SK-N-SH (cell line): ENCODE measurements around the gene LSS. TPM values are rescaled to one million over a fixed set of nuclear protein-coding genes. Genes with fewer than 3 reads are reported as not detected.

Experiments
- CTCF ChIA-PET: fragments of 300-600, 350-600 bp; formaldehyde crosslinking; extraction: SDS; loops from one replicate; lab custom pipeline; 2021; lab: Yijun Ruan, JAX
- POLR2A ChIA-PET: fragments of 350-600 bp; sonication (Branson Sonifier 250); formaldehyde crosslinking; extraction: SDS; loops from one replicate; lab custom pipeline; 2020; ENCODE audit warnings: antibody characterized with exemption, inconsistent platforms; lab: Yijun Ruan, JAX
- DNase-seq: peaks from one replicate; pipeline ENCODE4 v3.0.0; 2012
- H2AFZ ChIP-seq: fragments of 200-600 bp; sonication (generic); 2 replicates; pipeline ENCODE4 v1.8.1; 2016; ENCODE audit warnings: antibody characterized with exemption, mild to moderate bottlenecking, low read depth
- H3F3A ChIP-seq: fragments of 200-600 bp; sonication (generic); replicated peaks from 2 replicates; pipeline ENCODE3; 2016; ENCODE audit warnings: antibody characterized with exemption, mild to moderate bottlenecking; ENCODE audit not compliant: insufficient read depth
- H3K27ac ChIP-seq, 2 experiments: fragments of 200-500 bp in 1 of 2; fragments of 200-600 bp in 1 of 2; sonication (Bioruptor generic) in 1 of 2; sonication (generic), shearing (Covaris generic) in 1 of 2; 2 replicates each; pipeline versions ENCODE4 v1.5.1 to v1.6.1; 2014 to 2016; ENCODE audit warnings: low read depth in 2 of 2, inconsistent platforms in 1 of 2, low read length in 1 of 2, mild to moderate bottlenecking in 1 of 2, mixed read lengths in 1 of 2
- H3K27me3 ChIP-seq: fragments of 200-600 bp; sonication (generic), shearing (Covaris generic); 2 replicates; pipeline ENCODE4 v1.6.1; 2016; ENCODE audit warnings: mixed run types; ENCODE audit not compliant: insufficient read depth
- H3K36me3 ChIP-seq, 2 experiments: fragments of 200-500 bp in 1 of 2; fragments of 200-600 bp in 1 of 2; sonication (Bioruptor generic) in 1 of 2; sonication (generic) in 1 of 2; replicated peaks in 1 of 2; 2 replicates each; pipeline versions ENCODE3 to v1.5.1; 2014 to 2016; ENCODE audit warnings: low read length in 1 of 2, mild to moderate bottlenecking in 1 of 2; ENCODE audit not compliant: insufficient read depth in 2 of 2, control insufficient read depth in 1 of 2
- H3K4me1 ChIP-seq, 2 experiments: fragments of 200-500 bp in 1 of 2; fragments of 200-600 bp in 1 of 2; sonication (Bioruptor generic) in 1 of 2; sonication (generic), shearing (Covaris generic) in 1 of 2; 2 replicates each; pipeline versions ENCODE4 v1.5.1 to v1.6.1; 2014 to 2016; ENCODE audit warnings: low read depth in 1 of 2, low read length in 1 of 2, mixed run types in 1 of 2; ENCODE audit not compliant: insufficient read depth in 2 of 2, control insufficient read depth in 1 of 2
- H3K4me2 ChIP-seq: fragments of 200-600 bp; sonication (generic), shearing (Covaris generic); 2 replicates; pipeline ENCODE4 v1.6.1; 2017; ENCODE audit warnings: mixed run types
- H3K4me3 ChIP-seq, 2 experiments: fragments of 200-500 bp in 1 of 2; fragments of 200-600 bp in 1 of 2; sonication (Bioruptor generic) in 1 of 2; sonication (generic), shearing (Covaris generic) in 1 of 2; 2 replicates each; pipeline versions ENCODE4 v1.5.1 to v1.8.1; 2014 to 2016; ENCODE audit warnings: low read depth in 2 of 2, inconsistent platforms in 1 of 2, low read length in 1 of 2, mild to moderate bottlenecking in 1 of 2, mixed read lengths in 1 of 2, moderate library complexity in 1 of 2
- H3K79me2 ChIP-seq: fragments of 200-600 bp; sonication (generic); 2 replicates; pipeline ENCODE4 v1.8.1; 2017; ENCODE audit warnings: mild to moderate bottlenecking; ENCODE audit not compliant: insufficient read depth
- H3K9ac ChIP-seq: fragments of 200-600 bp; sonication (generic); 2 replicates; pipeline ENCODE4 v1.6.1; 2017; ENCODE audit warnings: mixed run types
- H3K9me2 ChIP-seq: fragments of 200-600 bp; sonication (generic); 2 replicates; pipeline ENCODE4 v1.6.1; 2017; ENCODE audit warnings: mixed run types
- H3K9me3 ChIP-seq: fragments of 200-600 bp; sonication (generic); 2 replicates; pipeline ENCODE4 v1.6.1; 2017; ENCODE audit warnings: mixed run types, mild to moderate bottlenecking, moderate library complexity
- H4K20me1 ChIP-seq: fragments of 200-600 bp; sonication (generic); 2 replicates; pipeline ENCODE4 v1.6.1; 2017; ENCODE audit warnings: mild to moderate bottlenecking, mixed run types; ENCODE audit not compliant: insufficient read depth
- CHD2 ChIP-seq: fragments of 150-350 bp; IDR thresholded peaks from 2 replicates; pipeline ENCODE4 v1.6.1; 2018; ENCODE audit warnings: low read length; ENCODE audit not compliant: partially characterized antibody
- CTCF ChIP-seq: fragments of 200-600 bp; sonication (generic); IDR thresholded peaks from 2 replicates; pipeline ENCODE4 v1.6.1; 2017; ENCODE audit warnings: antibody characterized with exemption, mild to moderate bottlenecking, moderate library complexity
- ELF1 ChIP-seq: IDR thresholded peaks from 2 replicates; pipeline ENCODE4 v1.4.0; 2012
- EP300 ChIP-seq, 2 experiments: IDR thresholded peaks; 2 replicates each; pipeline versions ENCODE4 v1.4.0 to v1.6.1; 2012; ENCODE audit warnings: borderline replicate concordance in 1 of 2, low read depth in 1 of 2, low read length in 1 of 2
- EZH2phosphoT487 ChIP-seq: fragments of 200-600 bp; sonication (generic); IDR thresholded peaks from 2 replicates; pipeline ENCODE4 v1.6.1; 2017; ENCODE audit warnings: low read depth, mixed run types, mild to moderate bottlenecking, antibody characterized with exemption, moderate library complexity, borderline replicate concordance
- FOSL2 ChIP-seq: IDR thresholded peaks from 2 replicates; pipeline ENCODE4 v1.4.0; 2012; ENCODE audit warnings: low read depth, mild to moderate bottlenecking, moderate library complexity, borderline replicate concordance
- GABPA ChIP-seq: IDR thresholded peaks from 2 replicates; pipeline ENCODE4 v1.4.0; 2012; ENCODE audit warnings: low read depth, mild to moderate bottlenecking
- GATA2 ChIP-seq: sonication (generic); formaldehyde crosslinking; IDR thresholded peaks from 2 replicates; pipeline ENCODE4 v1.5.0; 2020; ENCODE audit warnings: mild to moderate bottlenecking, missing genetic modification reagents
- MEF2A ChIP-seq: IDR thresholded peaks from 2 replicates; pipeline ENCODE4 v1.4.0; 2012; ENCODE audit warnings: low read depth, borderline replicate concordance
- MXI1 ChIP-seq: IDR thresholded peaks from 2 replicates; pipeline ENCODE4 v1.6.1; 2012; ENCODE audit warnings: mild to moderate bottlenecking, low read depth, low read length, improper control_type of control experiment
- NFIC ChIP-seq: IDR thresholded peaks from 2 replicates; pipeline ENCODE4 v1.4.0; 2012; ENCODE audit warnings: borderline replicate concordance
- NRF1 ChIP-seq: IDR thresholded peaks from 2 replicates; pipeline ENCODE4 v1.6.1; 2012; ENCODE audit warnings: low read depth, mild to moderate bottlenecking, low read length
- POLR2AphosphoS5 ChIP-seq: IDR thresholded peaks from 2 replicates; pipeline ENCODE4 v1.6.1; 2012; ENCODE audit warnings: low read depth, low read length
- RAD21 ChIP-seq: IDR thresholded peaks from 2 replicates; pipeline ENCODE4 v1.6.1; 2012; ENCODE audit warnings: mild to moderate bottlenecking, low read length
- RFX5 ChIP-seq: IDR thresholded peaks from 2 replicates; pipeline ENCODE4 v1.6.1; 2012; ENCODE audit warnings: mild to moderate bottlenecking, improper control_type of control experiment, low read length
- SMC3 ChIP-seq: IDR thresholded peaks from 2 replicates; pipeline ENCODE4 v1.6.1; 2012; ENCODE audit warnings: low read depth, low read length, improper control_type of control experiment
- TCF12 ChIP-seq: IDR thresholded peaks from 2 replicates; pipeline ENCODE4 v1.4.0; 2012
- YY1 ChIP-seq: IDR thresholded peaks from 2 replicates; pipeline ENCODE4 v1.4.0; 2012; ENCODE audit warnings: low read depth, mild to moderate bottlenecking
- ZBTB33 ChIP-seq: IDR thresholded peaks from 2 replicates; pipeline ENCODE4 v1.4.0; 2012; ENCODE audit warnings: low read depth, borderline replicate concordance
- WGBS: methylation state at CpG from one replicate; pipeline ENCODE4 v1.1.6; 2017; ENCODE audit warnings: low lambda C conversion rate; 5-methylcytosine and 5-hydroxymethylcytosine counted together
- polyA plus RNA-seq, 3 experiments: library from polyadenylated mRNA; depleted of rRNA; stranded (reverse); fragments of >200 nt; gene quantifications; 2 replicates each; pipeline ENCODE4 v1.2.3, GENCODE V29; 2012
- TF ChIP-seq, protein P1 (sequence below): IDR thresholded peaks from 2 replicates; pipeline ENCODE4; 2012
- TF ChIP-seq, protein P2 (sequence below): fragments of 150-350 bp; IDR thresholded peaks from 2 replicates; pipeline ENCODE4 v1.6.1; 2016; ENCODE audit warnings: mild to moderate bottlenecking, low read depth, low read length

LSS gene
- polyA plus RNA-seq, 1 of the 3 experiments (the other 2 are of a cell fraction) = 38.7 TPM

- 84% methylated on average over 7 of the region's 17 CpGs for WGBS
Measured at GRCh38 chr21:46179708-46180078, 48.9 kb downstream of the LSS start.

DNA sequence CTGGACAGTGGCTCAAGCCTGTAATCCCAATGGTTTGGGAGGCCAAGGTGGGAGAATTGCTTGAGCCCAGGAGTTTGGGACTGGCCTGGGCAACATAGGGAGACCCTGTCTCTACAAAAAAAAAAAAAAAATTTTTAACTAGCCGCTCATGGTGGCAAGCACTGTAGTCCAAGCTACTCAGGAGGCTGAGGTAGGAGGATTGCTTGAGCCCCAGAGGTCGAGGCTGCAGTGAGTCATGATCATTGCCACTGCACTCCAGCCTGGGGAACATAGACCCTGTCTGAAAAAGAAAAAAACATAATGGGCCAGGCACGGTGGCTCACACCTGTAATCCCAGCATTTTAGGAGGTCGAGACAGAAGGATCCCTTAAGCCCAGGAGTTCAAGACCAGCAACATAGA lies 49.6 kb downstream of the LSS start:
- Histone ChIP-seq H3K27me3 (no peaks in the 10 kb centered on the region), H3K4me2 (no peak overlapping the region), H3K36me3 (no peaks in the 10 kb centered on the region), H3K79me2 (no peaks in the 10 kb centered on the region), H3K4me1 (peaks cover 0 to 6% of the 10 kb centered on the region in 2 experiments; a peak in 1 of 4 replicates), H2AFZ (no peak overlapping the region), H3K27ac (no peak overlapping the region), H3K9me2 (no peaks in the 10 kb centered on the region), H3K4me3 (no peak overlapping the region), H3K9ac (no peak overlapping the region), H3K9me3 (no peaks in the 10 kb centered on the region), H4K20me1 (no peaks in the 10 kb centered on the region), H3F3A (peaks cover 4% of the 10 kb centered on the region)
- POLR2A ChIA-PET = no interaction called here
- no peak for DNase-seq
- WGBS = 68% methylated on average over 4 of the region's 4 CpGs
- no peak for TF ChIP-seq EZH2phosphoT487
- no peak for TF ChIP-seq NFIC
- no peak for TF ChIP-seq RFX5
- TF ChIP-seq YY1 = no peak
- no peak for TF ChIP-seq ZBTB33
- no peak for TF ChIP-seq GABPA
- no peak for TF ChIP-seq POLR2AphosphoS5
- TF ChIP-seq CHD2 = no peak
- TF ChIP-seq RAD21 = no peak
- TF ChIP-seq ELF1 = no peak
- TF ChIP-seq, protein P1, sequence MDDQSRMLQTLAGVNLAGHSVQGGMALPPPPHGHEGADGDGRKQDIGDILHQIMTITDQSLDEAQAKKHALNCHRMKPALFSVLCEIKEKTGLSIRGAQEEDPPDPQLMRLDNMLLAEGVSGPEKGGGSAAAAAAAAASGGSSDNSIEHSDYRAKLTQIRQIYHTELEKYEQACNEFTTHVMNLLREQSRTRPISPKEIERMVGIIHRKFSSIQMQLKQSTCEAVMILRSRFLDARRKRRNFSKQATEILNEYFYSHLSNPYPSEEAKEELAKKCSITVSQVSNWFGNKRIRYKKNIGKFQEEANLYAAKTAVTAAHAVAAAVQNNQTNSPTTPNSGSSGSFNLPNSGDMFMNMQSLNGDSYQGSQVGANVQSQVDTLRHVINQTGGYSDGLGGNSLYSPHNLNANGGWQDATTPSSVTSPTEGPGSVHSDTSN = no peak
- no peak for TF ChIP-seq CTCF
- TF ChIP-seq FOSL2 = no peak
- TF ChIP-seq, protein P2, sequence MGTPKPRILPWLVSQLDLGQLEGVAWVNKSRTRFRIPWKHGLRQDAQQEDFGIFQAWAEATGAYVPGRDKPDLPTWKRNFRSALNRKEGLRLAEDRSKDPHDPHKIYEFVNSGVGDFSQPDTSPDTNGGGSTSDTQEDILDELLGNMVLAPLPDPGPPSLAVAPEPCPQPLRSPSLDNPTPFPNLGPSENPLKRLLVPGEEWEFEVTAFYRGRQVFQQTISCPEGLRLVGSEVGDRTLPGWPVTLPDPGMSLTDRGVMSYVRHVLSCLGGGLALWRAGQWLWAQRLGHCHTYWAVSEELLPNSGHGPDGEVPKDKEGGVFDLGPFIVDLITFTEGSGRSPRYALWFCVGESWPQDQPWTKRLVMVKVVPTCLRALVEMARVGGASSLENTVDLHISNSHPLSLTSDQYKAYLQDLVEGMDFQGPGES = no peak
- TF ChIP-seq SMC3 = no peak
- no peak for TF ChIP-seq NRF1
- no peak for TF ChIP-seq TCF12
- no peak for TF ChIP-seq MXI1
- no peak for TF ChIP-seq EP300 (IDR thresholded peaks at IDR 0.05; ENCODE audit: borderline replicate concordance in 1 of 2, low read depth in 1 of 2, low read length in 1 of 2)
- no peak for TF ChIP-seq GATA2
- CTCF ChIA-PET = no interaction called here

More at GRCh38 chr21:46179708-46180078, 48.9 kb downstream of the LSS start:
- no peaks in the 10 kb centered on the region for H4K20me1 ChIP-seq
- peaks cover 4% of the 10 kb centered on the region for H3F3A ChIP-seq
- no peak overlapping the region for H3K27ac ChIP-seq
- no peak overlapping the region for H2AFZ ChIP-seq
- H3K4me3 ChIP-seq = no peak overlapping the region
- H3K4me2 ChIP-seq = no peak overlapping the region
- no peak for TF ChIP-seq MEF2A
- TF ChIP-seq, all 33 proteins: peak for 0
- no peak overlapping the region for H3K9ac ChIP-seq
- POLR2A ChIA-PET = no interaction called here
- CTCF ChIA-PET = no interaction called here
- H3K4me1 ChIP-seq = peaks cover 0 to 6% of the 10 kb centered on the region in 2 experiments; a peak in 1 of 4 replicates
- no peaks in the 10 kb centered on the region for H3K9me3 ChIP-seq
- H3K79me2 ChIP-seq = no peaks in the 10 kb centered on the region
- no peak for DNase-seq
- no peaks in the 10 kb centered on the region for H3K36me3 ChIP-seq
- no peaks in the 10 kb centered on the region for H3K9me2 ChIP-seq
- no peaks in the 10 kb centered on the region for H3K27me3 ChIP-seq
